Measurements from ENCODE around the gene PLXDC1. TPM values are rescaled to one million over a fixed set of nuclear protein-coding genes. Genes with fewer than 3 reads are reported as not detected.
A peak's percentile ranks its signal among the peaks of the same experiment; 100 is the strongest.

Gene PLXDC1
- total and polyA plus RNA-seq, 2 of the 13 experiments (the other 11 are each of a cell fraction or from before 2014, with no cell fraction given), result not detected

GRCh38 chr17:39164675-39165143 lies 13.3 kb upstream of the PLXDC1 start (continued):
- no peak for TF ChIP-seq DDIT3 (CRISPR knock-in tag; IDR thresholded peaks at IDR 0.05)
- peak; percentile 34 for TF ChIP-seq STAG1 (CRISPR knock-in tag; IDR thresholded peaks at IDR 0.05)
- peak; percentile 79 for TF ChIP-seq NFYC (CRISPR knock-in tag; IDR thresholded peaks at IDR 0.05)
- TF ChIP-seq ZNF280D (CRISPR knock-in tag; IDR thresholded peaks at IDR 0.05), result no peak
- peak; percentile 59 for TF ChIP-seq PATZ1 (CRISPR knock-in tag; IDR thresholded peaks at IDR 0.05)
- TF ChIP-seq RAD21 (CRISPR knock-in tag; IDR thresholded peaks at IDR 0.05), result 0 out of 2 replicates have a peak, but pooled peaks have one; percentile 34
- TF ChIP-seq RBAK (CRISPR knock-in tag; IDR thresholded peaks at IDR 0.05), result no peak
- peak; percentile 24 to 32; a peak in 1 of 4 replicates for TF ChIP-seq HMGXB4 (CRISPR knock-in tag; IDR thresholded peaks at IDR 0.05; ENCODE audit: borderline replicate concordance in 1 of 2, low read depth in 1 of 2)
- TF ChIP-seq CTCF (CRISPR knock-in tag; IDR thresholded peaks at IDR 0.05), result peak; percentile 82
- TF ChIP-seq SMC3 (IDR thresholded peaks at IDR 0.05; ENCODE audit: low read length), result 0 out of 2 replicates have a peak, but pooled peaks have one; percentile 5
- no peak for TF ChIP-seq PRDM15 (CRISPR knock-in tag; IDR thresholded peaks at IDR 0.05)
- no peak for TF ChIP-seq SSRP1 (CRISPR knock-in tag; IDR thresholded peaks at IDR 0.05)
- TF ChIP-seq GATAD2A (CRISPR knock-in tag; IDR thresholded peaks at IDR 0.05), result peak; percentile 41; the same call in 1 of the 2 replicates
- peak; percentile 96 for TF ChIP-seq XRCC5 (optimal IDR thresholded peaks at IDR 0.05; ENCODE audit: low read length)
- 0 out of 2 replicates have a peak, but pooled peaks have one; percentile 30 for TF ChIP-seq BORCS8-MEF2B (CRISPR knock-in tag; IDR thresholded peaks at IDR 0.05)
- TF ChIP-seq ZFY (CRISPR knock-in tag; IDR thresholded peaks at IDR 0.05), result 0 out of 2 replicates have a peak, but pooled peaks have one; percentile 23
